ENCODE results near the gene ATP6V1A. TPM values are rescaled to one million over a fixed set of nuclear protein-coding genes. Genes with fewer than 3 reads are reported as not detected.

Gene ATP6V1A
- total RNA-seq, 2 donors from 2014 or later: 27.8 to 32.2 TPM

- H3K4me3 ChIP-seq: peak within 1 kb of the TSS; percentile 94
- ATAC-seq (ENCODE audit: insufficient number of reproducible peaks, low FRiP score, low read depth): peak; percentile 92
These were observed 883 bp upstream of the ATP6V1A start, which contains the start of gene NAA50 for GRCh38 chr3:113745756-113746547. Gene NAA50, minus strand, starts transcription at chr3:113746249. Its CDS starts 300 bp downstream, at chr3:113745949.

GRCh38 chr3:113747283-113748046 is 630 bp downstream of the ATP6V1A start:
- Histone ChIP-seq H3K4me3 (peak overlapping the region; percentile 94), H3K27me3 (replicated peaks; ENCODE audit: insufficient read depth) (no peaks in the 10 kb centered on the region), H3K9me3 (no peaks in the 10 kb centered on the region), H3K27ac (peak overlapping the region; percentile 98 to 100), H3K36me3 (no peaks in the 10 kb centered on the region), H3K4me1 (ENCODE audit: control insufficient read depth in 1 of 2, low read depth in 2 of 2) (peaks cover 12 to 48% of the 10 kb centered on the region in 2 donors)
- DNase-seq (ENCODE audit: low spot score) (no peak), ATAC-seq (ENCODE audit: insufficient number of reproducible peaks, low FRiP score, low read depth) (no peak)
- no peak for TF ChIP-seq CTCF (IDR thresholded peaks at IDR 0.05)

More at GRCh38 chr3:113745756-113746547, 883 bp upstream of the ATP6V1A start, which contains the start of gene NAA50:
- Histone ChIP-seq H3K36me3 (no peaks in the 10 kb centered on the region), H3K27ac (peak within 1 kb of the TSS; percentile 98 to 100), H3K4me1 (ENCODE audit: control insufficient read depth in 1 of 2, low read depth in 2 of 2) (peaks cover 12 to 51% of the 10 kb centered on the region in 2 donors), H3K9me3 (no peaks in the 10 kb centered on the region), H3K27me3 (replicated peaks; ENCODE audit: insufficient read depth) (no peaks in the 10 kb centered on the region)
- peak; percentile 80 for DNase-seq (ENCODE audit: low spot score)
- TF ChIP-seq CTCF (IDR thresholded peaks at IDR 0.05): no peak

- TF ChIP-seq CTCF (IDR thresholded peaks at IDR 0.05): no peak
- Histone ChIP-seq H3K36me3 (no peaks in the 10 kb centered on the region), H3K27me3 (replicated peaks; ENCODE audit: insufficient read depth) (no peaks in the 10 kb centered on the region), H3K9me3 (no peaks in the 10 kb centered on the region), H3K27ac (no peak overlapping the region), H3K4me3 (no peak overlapping the region), H3K4me1 (ENCODE audit: control insufficient read depth in 1 of 2, low read depth in 2 of 2) (peaks cover 5 to 26% of the 10 kb centered on the region in 2 donors)
- ATAC-seq (ENCODE audit: insufficient number of reproducible peaks, low FRiP score, low read depth) (no peak), DNase-seq (ENCODE audit: low spot score) (no peak)
These were observed 4.3 kb downstream of the ATP6V1A start for GRCh38 chr3:113751141-113751540.

- no peak overlapping the region for H3K4me3 ChIP-seq
- H3K36me3 ChIP-seq: no peaks in the 10 kb centered on the region
- DNase-seq (ENCODE audit: low spot score): no peak
- H3K27me3 ChIP-seq (replicated peaks; ENCODE audit: insufficient read depth): no peaks in the 10 kb centered on the region
- TF ChIP-seq CTCF (IDR thresholded peaks at IDR 0.05): no peak
- no peak overlapping the region for H3K27ac ChIP-seq
- H3K9me3 ChIP-seq: no peaks in the 10 kb centered on the region
- peaks cover 5 to 13% of the 10 kb centered on the region in 2 donors for H3K4me1 ChIP-seq (ENCODE audit: control insufficient read depth in 1 of 2, low read depth in 2 of 2)
- no peak for ATAC-seq (ENCODE audit: insufficient number of reproducible peaks, low FRiP score, low read depth)
These were observed 6.6 kb downstream of the ATP6V1A start for GRCh38 chr3:113753376-113753985.

Data from thoracic aorta (tissue), 2 donors.